ENCODE measurements around the gene STK26. TPM values are rescaled to one million over a fixed set of nuclear protein-coding genes. Genes with fewer than 3 reads are reported as not detected.

Gene STK26
- total RNA-seq, 4 donors from 2014 or later: 11.6 to 15.9 (median 13.6) TPM

DNA sequence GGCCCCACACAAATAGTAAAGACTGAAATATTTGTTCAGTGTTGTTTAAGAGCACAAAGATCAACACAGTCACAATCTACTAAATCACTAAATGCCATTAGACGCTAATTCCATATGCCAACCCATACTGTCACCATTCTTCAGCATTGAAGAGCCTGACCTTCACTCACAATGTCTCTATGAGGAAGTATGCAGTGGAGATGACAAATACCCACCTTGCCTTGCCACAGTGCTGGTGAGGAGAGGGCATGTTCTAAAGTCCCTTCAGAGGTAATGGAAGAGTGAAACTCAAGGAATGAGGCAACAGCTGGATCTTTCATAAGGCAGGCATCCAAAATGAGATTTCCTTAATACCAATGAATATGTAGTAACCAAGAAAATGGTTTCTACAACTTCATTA, 54.3 kb downstream of the STK26 start:
- peaks cover 0 to under 1% (median 0%) of the 10 kb centered on the region in 4 donors for H3K27me3 ChIP-seq
- H3K4me3 ChIP-seq: no peak overlapping the region
- no peak for TF ChIP-seq EP300 (IDR thresholded peaks at IDR 0.05)
- no peak for TF ChIP-seq POLR2A (IDR thresholded peaks at IDR 0.05; ENCODE audit: low read depth)
- TF ChIP-seq, protein P1, sequence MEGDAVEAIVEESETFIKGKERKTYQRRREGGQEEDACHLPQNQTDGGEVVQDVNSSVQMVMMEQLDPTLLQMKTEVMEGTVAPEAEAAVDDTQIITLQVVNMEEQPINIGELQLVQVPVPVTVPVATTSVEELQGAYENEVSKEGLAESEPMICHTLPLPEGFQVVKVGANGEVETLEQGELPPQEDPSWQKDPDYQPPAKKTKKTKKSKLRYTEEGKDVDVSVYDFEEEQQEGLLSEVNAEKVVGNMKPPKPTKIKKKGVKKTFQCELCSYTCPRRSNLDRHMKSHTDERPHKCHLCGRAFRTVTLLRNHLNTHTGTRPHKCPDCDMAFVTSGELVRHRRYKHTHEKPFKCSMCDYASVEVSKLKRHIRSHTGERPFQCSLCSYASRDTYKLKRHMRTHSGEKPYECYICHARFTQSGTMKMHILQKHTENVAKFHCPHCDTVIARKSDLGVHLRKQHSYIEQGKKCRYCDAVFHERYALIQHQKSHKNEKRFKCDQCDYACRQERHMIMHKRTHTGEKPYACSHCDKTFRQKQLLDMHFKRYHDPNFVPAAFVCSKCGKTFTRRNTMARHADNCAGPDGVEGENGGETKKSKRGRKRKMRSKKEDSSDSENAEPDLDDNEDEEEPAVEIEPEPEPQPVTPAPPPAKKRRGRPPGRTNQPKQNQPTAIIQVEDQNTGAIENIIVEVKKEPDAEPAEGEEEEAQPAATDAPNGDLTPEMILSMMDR (IDR thresholded peaks at IDR 0.05): no peak
- TF ChIP-seq POLR2AphosphoS5 (IDR thresholded peaks at IDR 0.05): no peak
- no peak overlapping the region for H3K27ac ChIP-seq (replicated peaks in 1 of 4)
- no peak for DNase-seq (ENCODE audit: extremely low spot score)
- intact Hi-C loops (cut with DNase I): no loop called here
- no peaks in the 10 kb centered on the region for H3K9me3 ChIP-seq
- no peaks in the 10 kb centered on the region for H3K36me3 ChIP-seq
- WGBS: 67% methylated on average over 1 of the region's 1 CpG
- no peaks in the 10 kb centered on the region for H3K4me1 ChIP-seq

DNA sequence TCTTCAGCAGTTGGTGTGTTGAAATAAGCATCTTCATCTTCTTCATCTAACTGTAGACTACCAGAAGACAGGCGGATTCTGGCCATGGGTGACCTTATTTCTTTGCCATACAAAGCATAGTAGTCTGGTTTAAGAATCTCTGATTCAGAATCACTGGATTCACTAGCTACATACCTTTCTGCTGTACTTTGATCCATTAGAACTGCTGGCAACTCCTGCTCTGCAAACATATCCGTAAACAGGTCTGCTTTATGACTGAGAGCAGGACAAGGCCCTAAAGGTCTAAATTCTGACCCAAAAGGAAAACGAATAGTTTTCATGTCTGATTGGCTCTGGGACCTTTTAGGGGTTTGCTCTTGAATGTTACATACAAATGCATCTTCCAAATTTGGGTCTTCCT, 54.8 kb downstream of the STK26 start:
- TF ChIP-seq POLR2A (IDR thresholded peaks at IDR 0.05; ENCODE audit: low read depth): no peak
- no peak for TF ChIP-seq POLR2AphosphoS5 (IDR thresholded peaks at IDR 0.05)
- TF ChIP-seq, protein P1 (IDR thresholded peaks at IDR 0.05): no peak
- TF ChIP-seq EP300 (IDR thresholded peaks at IDR 0.05): no peak
- peaks cover 0 to 3% (median 0%) of the 10 kb centered on the region in 4 donors for H3K27me3 ChIP-seq
- H3K36me3 ChIP-seq: no peaks in the 10 kb centered on the region
- H3K9me3 ChIP-seq: no peaks in the 10 kb centered on the region
- no peak for DNase-seq (ENCODE audit: extremely low spot score)
- WGBS: 86% methylated on average over 3 of the region's 3 CpGs
- H3K4me1 ChIP-seq: no peaks in the 10 kb centered on the region
- no peak overlapping the region for H3K27ac ChIP-seq (replicated peaks in 1 of 4)
- H3K4me3 ChIP-seq: no peak overlapping the region
- intact Hi-C loops (cut with DNase I): no loop called here

DNA sequence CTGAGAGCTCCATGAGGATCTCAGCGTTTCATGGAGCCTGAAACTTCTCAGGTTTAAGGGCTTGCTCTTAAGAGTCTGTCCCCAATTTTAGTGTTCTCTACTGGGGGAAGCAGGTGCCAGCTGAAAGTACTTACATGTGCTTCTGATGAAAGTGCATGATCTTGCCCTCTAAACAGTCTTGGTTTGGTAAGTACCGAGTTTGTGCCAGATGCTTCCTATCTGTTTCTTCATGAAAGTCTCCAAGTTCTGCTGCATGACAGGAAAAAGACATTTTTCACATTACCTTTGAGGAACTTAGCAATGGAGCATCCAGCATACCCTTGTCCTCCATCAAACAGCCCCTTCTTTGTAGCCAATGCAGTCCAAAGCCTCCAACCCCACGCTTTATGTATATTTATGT, 62.7 kb downstream of the STK26 start:
- Histone ChIP-seq H3K4me3 (no peak overlapping the region), H3K36me3 (no peaks in the 10 kb centered on the region), H3K27ac (replicated peaks in 1 of 4) (no peak overlapping the region), H3K27me3 (peaks cover 0 to 3% (median 0%) of the 10 kb centered on the region in 4 donors), H3K4me1 (no peaks in the 10 kb centered on the region), H3K9me3 (no peaks in the 10 kb centered on the region)
- TF ChIP-seq EP300 (IDR thresholded peaks at IDR 0.05): no peak
- no peak for TF ChIP-seq POLR2AphosphoS5 (IDR thresholded peaks at IDR 0.05)
- TF ChIP-seq POLR2A (IDR thresholded peaks at IDR 0.05; ENCODE audit: low read depth): no peak
- TF ChIP-seq, protein P1 (IDR thresholded peaks at IDR 0.05): no peak
- 33% methylated on average over 3 of the region's 3 CpGs for WGBS
- no peak for DNase-seq (ENCODE audit: extremely low spot score)
- intact Hi-C loops (cut with DNase I): no loop called here

DNA sequence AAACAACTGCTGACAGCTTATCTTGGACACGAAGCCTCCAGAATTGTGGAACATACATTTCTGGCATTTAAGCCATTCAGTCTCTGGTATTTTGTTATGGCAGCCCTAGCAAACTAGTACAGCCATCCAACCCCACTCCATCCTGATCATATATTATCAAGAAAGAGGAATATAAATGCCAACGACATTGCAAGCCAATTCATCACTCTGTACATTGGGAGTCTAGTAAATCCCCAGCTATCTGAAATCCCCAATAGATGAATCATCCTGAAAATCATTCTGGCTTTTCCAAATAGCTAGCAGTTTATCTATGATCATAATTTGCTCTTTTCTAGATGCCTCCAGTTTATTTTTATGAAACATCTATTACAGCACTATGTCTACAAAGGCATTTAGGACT, 63.6 kb downstream of the STK26 start:
- Histone ChIP-seq H3K27ac (replicated peaks in 1 of 4) (no peak overlapping the region), H3K4me1 (no peaks in the 10 kb centered on the region), H3K27me3 (peaks cover 0 to 3% (median 0%) of the 10 kb centered on the region in 4 donors), H3K4me3 (no peak overlapping the region), H3K9me3 (no peaks in the 10 kb centered on the region), H3K36me3 (no peaks in the 10 kb centered on the region)
- DNase-seq (ENCODE audit: extremely low spot score): no peak
- TF ChIP-seq POLR2AphosphoS5 (IDR thresholded peaks at IDR 0.05): no peak
- TF ChIP-seq, protein P1 (IDR thresholded peaks at IDR 0.05): no peak
- no peak for TF ChIP-seq EP300 (IDR thresholded peaks at IDR 0.05)
- TF ChIP-seq POLR2A (IDR thresholded peaks at IDR 0.05; ENCODE audit: low read depth): no peak
- intact Hi-C loops (cut with DNase I): no loop called here
- WGBS: 56% methylated on average over 2 of the region's 2 CpGs

DNA sequence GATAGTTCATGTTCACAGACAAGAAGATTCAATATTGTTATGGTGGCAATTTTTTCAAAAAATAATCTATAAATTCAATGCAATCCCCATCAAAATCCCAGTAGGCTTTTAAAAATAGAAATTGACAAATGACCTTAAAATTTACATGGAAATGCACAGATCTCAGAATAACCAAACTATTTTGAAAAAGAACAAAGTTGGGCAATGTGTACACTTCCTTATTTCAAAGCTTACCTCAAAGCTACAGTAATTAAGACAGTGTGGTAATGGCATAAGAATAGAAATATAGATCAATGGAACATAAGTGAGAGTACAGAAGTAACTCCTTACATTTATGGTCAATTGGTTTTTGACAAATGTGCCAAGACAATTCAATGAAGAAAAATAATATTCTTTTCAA, 65.8 kb downstream of the STK26 start:
- no peak for DNase-seq (ENCODE audit: extremely low spot score)
- TF ChIP-seq, protein P1 (IDR thresholded peaks at IDR 0.05): no peak
- TF ChIP-seq POLR2AphosphoS5 (IDR thresholded peaks at IDR 0.05): no peak
- no peak for TF ChIP-seq EP300 (IDR thresholded peaks at IDR 0.05)
- no peak for TF ChIP-seq POLR2A (IDR thresholded peaks at IDR 0.05; ENCODE audit: low read depth)
- H3K4me3 ChIP-seq: no peak overlapping the region
- H3K27ac ChIP-seq (replicated peaks in 1 of 4): no peak overlapping the region
- no peaks in the 10 kb centered on the region for H3K9me3 ChIP-seq
- no peaks in the 10 kb centered on the region for H3K36me3 ChIP-seq
- intact Hi-C loops (cut with DNase I): no loop called here
- H3K4me1 ChIP-seq: no peaks in the 10 kb centered on the region
- no peaks in the 10 kb centered on the region for H3K27me3 ChIP-seq

All from esophagus muscularis mucosa (tissue), 4 donors.